ENCODE results near the gene VPS35. TPM values are rescaled to one million over a fixed set of nuclear protein-coding genes. Genes with fewer than 3 reads are reported as not detected.

Gene VPS35
- total and polyA plus RNA-seq, 10 of the 15 experiments (the other 5 are each of a cell fraction or from before 2014, with no cell fraction given): 28.5 to 125 (median 60.6) TPM

- no peak for TF ChIP-seq ZNF384 (IDR thresholded peaks at IDR 0.05; ENCODE audit: borderline replicate concordance, low read depth, low read length)
- no peak for TF ChIP-seq MTA3 (IDR thresholded peaks at IDR 0.05; ENCODE audit: borderline replicate concordance, low read length)
These were observed 22.4 kb upstream of the VPS35 start (continued) for GRCh38 chr16:46711106-46712058.

GRCh38 chr16:46709469-46710005 lies 20.6 kb upstream of the VPS35 start:
- Histone ChIP-seq H3K9me3 (replicated peaks; ENCODE audit: control insufficient read depth, insufficient read depth, low read length) (no peaks in the 10 kb centered on the region), H3K36me3 (ENCODE audit: control insufficient read depth in 2 of 2, insufficient read depth in 2 of 2, low read length in 1 of 2) (no peaks in the 10 kb centered on the region), H3K27ac (ENCODE audit: control insufficient read depth, insufficient read depth) (no peak overlapping the region), H2AFZ (ENCODE audit: control insufficient read depth, low read depth, low read length) (no peak overlapping the region), H3K27me3 (replicated peaks in 1 of 2; ENCODE audit: control insufficient read depth in 2 of 2, insufficient read depth in 2 of 2, low read length in 1 of 2) (no peaks in the 10 kb centered on the region), H3K4me1 (ENCODE audit: control insufficient read depth, insufficient read depth, low read length) (peaks cover 10% of the 10 kb centered on the region), H3K9ac (ENCODE audit: control insufficient read depth, insufficient read depth, low read length) (no peak overlapping the region), H3K4me2 (ENCODE audit: control insufficient read depth, insufficient read depth) (no peak overlapping the region), H3K79me2 (ENCODE audit: control insufficient read depth, insufficient read depth, low read length) (no peaks in the 10 kb centered on the region), H3K4me3 (no peak overlapping the region), H4K20me1 (ENCODE audit: control insufficient read depth, insufficient read depth) (no peaks in the 10 kb centered on the region)
- POLR2A ChIA-PET: interaction anchor here (0.5 to 0.6 kb wide), 3 partner anchors 23 to 118 kb away, joined by 3 read pairs; no protein-coding TSS in a partner anchor
- FAIRE-seq: no peak
- no peak for TF ChIP-seq RAD21 (IDR thresholded peaks at IDR 0.05; ENCODE audit: insufficient read depth, low read depth, low read length)
- TF ChIP-seq ZBTB11 (CRISPR knock-in tag; IDR thresholded peaks at IDR 0.05): no peak
- no peak for TF ChIP-seq BHLHE40 (IDR thresholded peaks at IDR 0.05; ENCODE audit: borderline replicate concordance in 1 of 2, low read depth in 2 of 2, low read length in 1 of 2)
- TF ChIP-seq PKNOX1 (IDR thresholded peaks at IDR 0.05): no peak
- TF ChIP-seq BCLAF1 (IDR thresholded peaks at IDR 0.05): no peak
- TF ChIP-seq LARP7 (IDR thresholded peaks at IDR 0.05): no peak
- TF ChIP-seq MTA3 (IDR thresholded peaks at IDR 0.05; ENCODE audit: borderline replicate concordance, low read length): no peak
- no peak for DNase-seq (ENCODE audit: low read depth, low spot score)
- RAD21 ChIA-PET (ENCODE audit: unreplicated experiment): no interaction called here
- SMC1A ChIA-PET (ENCODE audit: uncharacterized antibody, unreplicated experiment): interaction anchor here (0.6 to 2.2 kb wide), 3 partner anchors 17 to 145 kb away, joined by 3 to 11 read pairs (median 5); no protein-coding TSS in a partner anchor
- intact Hi-C loops (cut with micrococcal nuclease; ENCODE audit: unreplicated experiment): no loop called here
- 32% methylated on average over 3 of the region's 3 CpGs for WGBS (ENCODE audit: insufficient coverage, insufficient replicate concordance, low lambda C conversion rate, missing lambda C conversion rate)
- in situ Hi-C loops (cut with MboI): no loop called here
- ATAC-seq: no peak
- CTCF ChIA-PET: interaction anchor here (1.2 to 1.5 kb wide), 2 partner anchors 36 to 145 kb away, joined by 3 to 6 read pairs; no protein-coding TSS in a partner anchor
- no TSS peak for BruUV-seq (replicated peaks)

All from GM12878 (cell line).